GM19324 (cell line): ENCODE data around the gene SRGAP2C.
"Not testable (repeated sequence)": the region's sequence is repeated elsewhere in the genome, so short reads cannot be mapped to it uniquely, and the experiment has no call there.

ENCODE experiments used
- ATAC-seq: cut with Tn5 transposase; IDR thresholded peaks from one replicate; pipeline ENCODE4 v1.9.1; 2021; ENCODE audit warnings: mild to moderate bottlenecking, moderate library complexity; ENCODE audit not compliant: unreplicated experiment, low FRiP score

The SRGAP2C gene

DNA sequence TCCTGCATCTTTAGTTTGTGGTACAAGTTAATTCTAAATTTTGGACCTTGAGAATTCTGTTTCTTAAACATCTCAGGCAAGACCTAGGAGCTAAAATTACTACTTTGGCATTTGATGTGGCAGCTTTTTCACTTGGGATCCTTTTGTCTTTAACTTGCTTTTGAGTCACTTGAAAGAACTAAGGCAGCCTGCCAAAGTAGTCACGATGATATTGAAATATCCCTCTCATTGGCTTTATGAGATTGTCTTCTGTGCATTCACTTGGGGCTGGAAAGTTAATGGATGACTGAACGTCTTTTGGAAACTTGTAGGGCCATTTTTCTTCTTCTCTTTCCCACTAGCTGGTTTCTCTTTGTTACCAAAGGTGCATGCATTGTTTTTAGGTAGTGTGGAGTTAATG, 90.7 kb downstream of the SRGAP2C start:
- not testable (repeated sequence) for ATAC-seq

DNA sequence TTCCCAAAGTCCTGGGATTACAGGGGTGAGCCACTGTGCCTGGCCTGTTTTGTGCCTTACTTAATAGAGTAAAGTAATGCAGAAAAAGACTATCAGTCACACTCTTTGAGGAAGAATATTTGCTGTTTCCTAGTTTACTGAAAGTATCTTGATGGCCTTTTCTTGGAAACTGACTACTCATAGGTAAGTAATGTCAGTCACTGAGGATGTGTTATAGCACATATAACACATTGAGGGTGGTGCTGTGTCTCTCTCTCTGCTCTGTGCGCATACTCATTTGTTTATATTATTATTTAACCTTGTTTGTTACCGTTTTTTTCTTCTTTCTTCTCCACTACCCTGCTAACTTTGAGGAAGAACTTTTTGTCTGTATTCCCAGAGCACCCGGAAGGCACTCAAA, 93.4 kb downstream of the SRGAP2C start:
- not testable (repeated sequence) for ATAC-seq

DNA sequence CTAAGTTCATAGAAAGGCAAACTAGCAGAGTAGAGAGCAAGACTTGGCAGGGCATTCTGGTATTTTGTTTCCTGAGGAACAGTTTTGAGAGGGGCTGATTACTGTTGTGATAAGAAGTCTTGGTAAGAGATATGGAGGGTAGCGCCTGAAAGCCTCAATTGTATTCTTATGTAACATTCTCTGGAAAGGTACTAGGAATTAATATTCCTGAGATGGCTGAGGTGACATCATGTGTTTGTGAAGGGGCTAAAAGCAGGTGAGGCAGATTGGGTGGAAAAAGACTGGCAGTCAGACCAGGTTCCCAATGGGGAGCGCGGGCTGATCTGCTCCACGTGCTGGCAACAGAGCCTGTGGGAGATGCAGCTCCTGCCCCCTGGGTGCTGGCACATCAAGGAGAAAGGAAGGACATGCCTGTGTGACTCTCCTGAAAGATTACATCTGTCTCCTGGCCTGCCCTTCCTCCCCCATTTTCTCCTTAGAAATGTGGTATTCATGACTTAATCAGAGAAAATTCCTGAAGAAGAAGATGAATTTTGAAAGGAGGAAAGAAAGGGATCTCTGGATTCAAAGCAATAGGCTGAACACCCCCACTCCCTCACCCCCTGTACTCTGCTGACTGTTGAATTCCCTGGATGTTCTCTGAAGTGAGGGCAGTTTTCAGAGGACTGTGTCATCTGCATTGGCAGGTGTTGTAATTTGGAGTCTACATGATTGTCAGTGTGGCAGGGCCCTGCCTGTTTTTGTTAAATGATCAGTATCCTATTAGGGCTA, 94.2 kb downstream of the SRGAP2C start:
- ATAC-seq = not testable (repeated sequence)

DNA sequence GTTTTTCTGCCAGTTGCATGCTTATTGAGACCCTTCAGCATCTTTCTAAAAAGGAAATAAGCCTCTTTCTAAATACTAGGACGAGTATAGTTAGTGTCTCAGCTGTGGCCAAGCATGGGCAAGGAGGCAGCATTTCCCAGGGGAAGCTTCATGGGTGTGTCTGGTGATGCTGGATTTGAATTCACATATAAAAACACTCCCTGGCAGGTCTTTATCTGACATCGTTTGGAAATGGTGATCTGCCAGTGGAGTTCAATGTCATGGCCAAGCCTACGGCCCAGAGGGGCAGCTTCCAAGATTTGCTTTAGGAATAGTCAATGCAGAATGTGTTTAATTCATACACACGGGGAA, 94.7 kb downstream of the SRGAP2C start:
- ATAC-seq = not testable (repeated sequence)

- ATAC-seq = not testable (repeated sequence)
Measured at GRCh38 chr1:121280699-121281317, 96.0 kb downstream of the SRGAP2C start.

- ATAC-seq = not testable (repeated sequence)
Measured at GRCh38 chr1:121281480-121281879, 96.7 kb downstream of the SRGAP2C start.

- ATAC-seq = not testable (repeated sequence)
Measured at GRCh38 chr1:121283587-121284180, 98.9 kb downstream of the SRGAP2C start.

DNA sequence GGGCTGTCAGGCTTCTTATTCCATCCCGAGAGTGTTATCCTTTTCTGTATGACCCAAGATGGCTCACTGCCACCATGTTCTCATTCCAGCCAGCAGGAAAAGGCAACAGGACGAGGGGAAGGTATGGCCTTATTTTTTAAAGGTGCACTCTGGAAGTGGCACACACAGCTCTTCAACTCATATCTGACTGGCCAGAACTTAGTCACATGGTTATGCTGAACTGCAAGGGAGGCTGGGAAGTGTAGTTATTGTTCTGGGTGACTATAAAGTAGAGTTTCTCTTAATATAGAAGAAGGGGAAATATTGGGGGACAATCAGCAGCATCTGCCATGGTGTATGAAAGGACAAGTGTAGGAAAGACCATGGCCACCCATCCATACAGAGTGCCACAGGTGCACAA, 107.8 kb downstream of the SRGAP2C start:
- not testable (repeated sequence) for ATAC-seq

GRCh38 chr1:121293263-121294204, 108.8 kb downstream of the SRGAP2C start:
- not testable (repeated sequence) for ATAC-seq

DNA sequence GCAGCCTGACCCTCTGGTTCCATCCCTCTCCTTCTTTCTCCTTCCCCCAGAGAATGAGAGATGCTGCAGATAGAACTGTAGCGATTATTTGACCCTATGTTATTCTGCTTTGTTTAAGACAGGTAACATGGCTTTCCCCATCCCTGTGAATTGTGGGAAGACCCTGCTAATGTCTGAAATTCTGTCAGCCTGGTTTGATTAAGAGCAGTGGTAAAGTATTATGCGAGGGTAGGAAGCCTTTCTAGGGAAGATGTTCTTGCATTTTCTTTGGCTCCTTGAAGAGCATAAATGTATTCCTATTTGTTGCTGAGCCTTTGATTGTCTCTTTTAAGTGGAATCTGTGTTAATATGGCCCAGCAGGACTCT, 109.4 kb downstream of the SRGAP2C start:
- ATAC-seq = not testable (repeated sequence)

- not testable (repeated sequence) for ATAC-seq
Measured at GRCh38 chr1:121296563-121296962, 111.8 kb downstream of the SRGAP2C start.

GRCh38 chr1:121298529-121298928, 113.8 kb downstream of the SRGAP2C start:
- ATAC-seq = not testable (repeated sequence)

DNA sequence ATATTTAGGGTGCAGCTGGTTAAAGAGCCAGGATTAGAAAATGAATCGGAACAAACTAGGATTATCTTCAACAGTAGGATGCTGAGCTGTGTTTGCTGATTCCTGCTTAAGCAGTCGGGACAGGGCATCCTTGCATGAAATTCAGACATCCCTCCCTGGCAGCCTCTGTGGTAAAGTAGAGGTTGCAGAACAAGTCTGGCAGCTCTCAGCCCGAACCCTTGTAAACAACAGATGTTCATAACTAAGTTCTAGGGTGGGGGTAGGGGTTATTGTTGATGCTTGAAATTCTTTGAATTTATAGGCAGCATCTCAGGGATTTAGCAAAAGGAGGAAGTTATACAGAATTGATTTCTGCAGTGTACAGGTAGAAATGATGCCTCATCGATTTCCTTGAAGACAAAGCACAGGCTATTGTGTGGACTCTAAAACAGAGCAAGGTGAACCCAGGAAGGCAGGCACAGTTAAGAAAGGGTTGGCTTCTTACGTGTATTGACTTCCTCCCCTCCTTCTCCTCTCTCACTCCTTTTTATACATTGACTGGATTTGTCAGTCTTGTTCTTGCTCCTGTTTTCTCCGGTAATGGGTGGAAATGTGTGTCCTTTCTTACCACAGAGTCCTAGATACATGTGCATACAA, 114.9 kb downstream of the SRGAP2C start:
- ATAC-seq = not testable (repeated sequence)

- ATAC-seq = not testable (repeated sequence)
Measured at GRCh38 chr1:121301876-121302275, 117.1 kb downstream of the SRGAP2C start.

GRCh38 chr1:121307759-121308158, 123.0 kb downstream of the SRGAP2C start:
- ATAC-seq = not testable (repeated sequence)

- ATAC-seq = not testable (repeated sequence)
Measured at GRCh38 chr1:121315509-121315908, 130.7 kb downstream of the SRGAP2C start.

DNA sequence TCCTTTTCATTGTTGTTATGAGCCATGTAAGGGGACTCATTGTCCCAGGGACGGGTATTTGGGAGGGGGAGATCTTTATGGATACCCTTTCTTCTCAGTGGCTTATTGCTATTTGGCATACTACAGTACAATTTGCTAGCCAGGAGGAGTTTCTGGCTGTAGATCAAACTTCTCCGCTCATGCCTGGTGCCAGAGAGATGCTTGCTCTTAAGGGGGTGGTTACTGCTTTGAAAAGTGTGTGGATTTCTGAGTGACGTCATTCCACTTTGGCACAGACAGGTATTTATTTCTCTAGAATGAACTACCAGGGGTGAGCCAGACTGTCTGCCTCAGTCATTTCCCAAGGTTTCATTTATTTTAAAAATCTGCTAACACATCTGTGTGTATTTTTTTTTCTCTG, 131.3 kb downstream of the SRGAP2C start:
- not testable (repeated sequence) for ATAC-seq

- not testable (repeated sequence) for ATAC-seq
Measured at GRCh38 chr1:121317491-121318468, 133.0 kb downstream of the SRGAP2C start.

- not testable (repeated sequence) for ATAC-seq
Measured at GRCh38 chr1:121318687-121319086, 133.9 kb downstream of the SRGAP2C start.
